GM21515 (cell line): Measurements from ENCODE around the gene SMC1B.
"Not testable (repeated sequence)": the region's sequence is repeated elsewhere in the genome, so short reads cannot be mapped to it uniquely, and the experiment has no call there.

Source experiments
- ATAC-seq: cut with Tn5 transposase; IDR thresholded peaks from one replicate; pipeline ENCODE4 v1.9.1; 2021; ENCODE audit not compliant: unreplicated experiment

Gene SMC1B

GRCh38 chr22:45305456-45306075 is 107.8 kb downstream of the SMC1B start:
- no peak for ATAC-seq

GRCh38 chr22:45304971-45305370 is 108.4 kb downstream of the SMC1B start:
- ATAC-seq = no peak

DNA sequence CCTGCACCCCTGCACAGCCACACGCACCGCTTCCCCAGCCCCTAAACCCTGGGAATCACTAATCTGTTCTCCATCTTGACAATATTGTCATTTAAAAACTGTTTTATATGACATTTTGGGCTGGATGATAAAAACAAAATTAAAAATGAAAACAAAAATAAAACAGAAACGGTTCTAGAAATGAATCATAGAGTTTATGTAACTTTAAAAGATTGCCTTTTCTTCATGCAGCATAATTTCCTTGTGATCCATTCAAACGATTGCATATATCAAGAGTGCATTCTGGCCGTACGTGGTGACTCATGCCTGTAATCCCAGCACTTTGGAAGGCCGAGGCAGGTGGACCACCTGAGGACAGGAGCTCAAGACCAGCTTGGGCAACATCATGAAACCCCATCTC is 110.2 kb downstream of the SMC1B start:
- no peak for ATAC-seq

- no peak for ATAC-seq
These were observed 110.6 kb downstream of the SMC1B start for GRCh38 chr22:45302751-45303150.

DNA sequence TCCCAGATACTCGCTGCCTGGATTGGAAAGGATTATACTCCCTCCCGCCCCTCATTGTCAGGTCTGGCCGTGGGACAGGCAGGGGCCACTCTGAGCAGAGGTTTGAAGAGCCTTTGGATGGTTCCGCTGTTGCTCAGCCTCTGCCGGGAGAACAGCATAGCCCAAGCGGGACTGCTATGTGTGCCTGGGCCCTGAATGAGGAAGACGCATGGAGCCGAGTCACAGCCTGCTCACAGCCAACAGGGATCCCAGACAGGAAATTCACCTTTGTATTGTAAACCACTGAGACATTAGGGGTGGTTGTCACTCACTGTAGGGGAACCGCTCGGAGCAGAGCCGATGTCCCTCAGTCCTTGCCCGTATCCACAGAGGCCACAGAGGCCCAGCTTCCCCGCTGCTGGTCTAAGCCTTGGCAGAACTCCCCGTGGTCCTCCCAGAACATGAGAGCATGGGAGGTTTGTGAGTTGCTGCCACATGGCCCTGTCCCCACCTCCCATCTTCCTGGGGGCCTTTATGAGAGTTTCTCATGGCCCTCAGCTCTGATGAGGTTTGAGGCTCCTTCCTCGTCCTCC is 114.4 kb downstream of the SMC1B start:
- no peak for ATAC-seq

- no peak for ATAC-seq
These were observed 116.6 kb downstream of the SMC1B start for GRCh38 chr22:45296628-45297297.

GRCh38 chr22:45295492-45295891 is 117.9 kb downstream of the SMC1B start:
- no peak for ATAC-seq

- ATAC-seq = not testable (repeated sequence)
These were observed 118.4 kb downstream of the SMC1B start for GRCh38 chr22:45295004-45295403.
